ENCODE data around the gene WDFY1.

Gene WDFY1

GRCh38 chr2:223909001-223909741 lies 36.0 kb downstream of the WDFY1 start:
- in situ Hi-C loops (cut with HindIII; ENCODE audit: low pct_ligation_motif_present, low pct_unique_long_range_greater_than_20kb, low sequenced_read_pairs): no loop called here
- no peak for DNase-seq

- DNase-seq: no peak
Observed at GRCh38 chr2:223908304-223908998, 36.7 kb downstream of the WDFY1 start.

GRCh38 chr2:223905996-223906395 lies 39.1 kb downstream of the WDFY1 start:
- DNase-seq: no peak
- in situ Hi-C loops (cut with HindIII; ENCODE audit: low pct_ligation_motif_present, low pct_unique_long_range_greater_than_20kb, low sequenced_read_pairs): no loop called here

More at GRCh38 chr2:223908304-223908998, 36.7 kb downstream of the WDFY1 start:
- in situ Hi-C loops (cut with HindIII; ENCODE audit: low pct_ligation_motif_present, low pct_unique_long_range_greater_than_20kb, low sequenced_read_pairs): no loop called here

GRCh38 chr2:223901854-223902253 lies 43.3 kb downstream of the WDFY1 start:
- peak; percentile 45 for DNase-seq
- in situ Hi-C loops (cut with HindIII; ENCODE audit: low pct_ligation_motif_present, low pct_unique_long_range_greater_than_20kb, low sequenced_read_pairs): no loop called here

GRCh38 chr2:223901311-223901710 lies 43.8 kb downstream of the WDFY1 start:
- DNase-seq: no peak
- in situ Hi-C loops (cut with HindIII; ENCODE audit: low pct_ligation_motif_present, low pct_unique_long_range_greater_than_20kb, low sequenced_read_pairs): no loop called here

- DNase-seq: no peak
- in situ Hi-C loops (cut with HindIII; ENCODE audit: low pct_ligation_motif_present, low pct_unique_long_range_greater_than_20kb, low sequenced_read_pairs): no loop called here
Observed at GRCh38 chr2:223900531-223900930, 44.6 kb downstream of the WDFY1 start.

GRCh38 chr2:223900066-223900465 lies 45.1 kb downstream of the WDFY1 start:
- DNase-seq: no peak
- in situ Hi-C loops (cut with HindIII; ENCODE audit: low pct_ligation_motif_present, low pct_unique_long_range_greater_than_20kb, low sequenced_read_pairs): no loop called here

- in situ Hi-C loops (cut with HindIII; ENCODE audit: low pct_ligation_motif_present, low pct_unique_long_range_greater_than_20kb, low sequenced_read_pairs): no loop called here
- DNase-seq: no peak
Observed at GRCh38 chr2:223897669-223898330, 47.3 kb downstream of the WDFY1 start.

- DNase-seq: peak; percentile 82
- in situ Hi-C loops (cut with HindIII; ENCODE audit: low pct_ligation_motif_present, low pct_unique_long_range_greater_than_20kb, low sequenced_read_pairs): no loop called here
Observed at GRCh38 chr2:223896833-223897311, 48.3 kb downstream of the WDFY1 start.

- in situ Hi-C loops (cut with HindIII; ENCODE audit: low pct_ligation_motif_present, low pct_unique_long_range_greater_than_20kb, low sequenced_read_pairs): no loop called here
- no peak for DNase-seq
Observed at GRCh38 chr2:223894968-223895367, 50.2 kb downstream of the WDFY1 start.

- in situ Hi-C loops (cut with HindIII; ENCODE audit: low pct_ligation_motif_present, low pct_unique_long_range_greater_than_20kb, low sequenced_read_pairs): no loop called here
- no peak for DNase-seq
Observed at GRCh38 chr2:223894009-223894408, 51.1 kb downstream of the WDFY1 start.

- in situ Hi-C loops (cut with HindIII; ENCODE audit: low pct_ligation_motif_present, low pct_unique_long_range_greater_than_20kb, low sequenced_read_pairs): no loop called here
Observed at GRCh38 chr2:223890721-223891120, 54.4 kb downstream of the WDFY1 start.

GRCh38 chr2:223889229-223889628 lies 55.9 kb downstream of the WDFY1 start:
- in situ Hi-C loops (cut with HindIII; ENCODE audit: low pct_ligation_motif_present, low pct_unique_long_range_greater_than_20kb, low sequenced_read_pairs): no loop called here
- DNase-seq: no peak

More at GRCh38 chr2:223890721-223891120, 54.4 kb downstream of the WDFY1 start:
- DNase-seq: no peak

GRCh38 chr2:223888251-223888650 lies 56.9 kb downstream of the WDFY1 start:
- in situ Hi-C loops (cut with HindIII; ENCODE audit: low pct_ligation_motif_present, low pct_unique_long_range_greater_than_20kb, low sequenced_read_pairs): no loop called here
- DNase-seq: no peak

- in situ Hi-C loops (cut with HindIII; ENCODE audit: low pct_ligation_motif_present, low pct_unique_long_range_greater_than_20kb, low sequenced_read_pairs): no loop called here
- DNase-seq: no peak
Observed at GRCh38 chr2:223887127-223887526, 58.0 kb downstream of the WDFY1 start.

- in situ Hi-C loops (cut with HindIII; ENCODE audit: low pct_ligation_motif_present, low pct_unique_long_range_greater_than_20kb, low sequenced_read_pairs): no loop called here
- no peak for DNase-seq
Observed at GRCh38 chr2:223886726-223887125, 58.4 kb downstream of the WDFY1 start.

GRCh38 chr2:223884399-223884798 lies 60.7 kb downstream of the WDFY1 start:
- in situ Hi-C loops (cut with HindIII; ENCODE audit: low pct_ligation_motif_present, low pct_unique_long_range_greater_than_20kb, low sequenced_read_pairs): no loop called here
- no peak for DNase-seq

- in situ Hi-C loops (cut with HindIII; ENCODE audit: low pct_ligation_motif_present, low pct_unique_long_range_greater_than_20kb, low sequenced_read_pairs): no loop called here
- DNase-seq: no peak
Observed at GRCh38 chr2:223882715-223883114, 62.4 kb downstream of the WDFY1 start.

GRCh38 chr2:223880796-223881195 lies 64.3 kb downstream of the WDFY1 start:
- DNase-seq: no peak
- in situ Hi-C loops (cut with HindIII; ENCODE audit: low pct_ligation_motif_present, low pct_unique_long_range_greater_than_20kb, low sequenced_read_pairs): no loop called here

Measured in ACHN (cell line).